IPS-20b (cell line): ENCODE measurements around the gene ZBED1.

ENCODE experiments used
- H3K27ac ChIP-seq: one replicate; pipeline ENCODE4 v1.5.1; 2013; ENCODE audit warnings: low read length
- H3K27me3 ChIP-seq: 2 replicates; pipeline ENCODE4 v1.6.1; 2013; ENCODE audit warnings: mild to moderate bottlenecking, low read length, inconsistent platforms; ENCODE audit not compliant: insufficient read depth
- H3K36me3 ChIP-seq: 2 replicates; pipeline ENCODE4 v1.6.1; 2013; ENCODE audit warnings: low read depth, mild to moderate bottlenecking, inconsistent platforms, low read length, moderate library complexity; ENCODE audit not compliant: insufficient read depth
- H3K4me1 ChIP-seq: 2 replicates; pipeline ENCODE4 v1.6.1; 2013; ENCODE audit warnings: mild to moderate bottlenecking, control low read depth, inconsistent platforms, low read length, moderate library complexity; ENCODE audit not compliant: insufficient read depth
- H3K4me3 ChIP-seq: 2 replicates; pipeline ENCODE4 v1.5.1; 2013; ENCODE audit warnings: mild to moderate bottlenecking, low read length, inconsistent platforms
- H3K9ac ChIP-seq: 2 replicates; pipeline ENCODE4 v1.6.1; 2013; ENCODE audit warnings: low read depth, mild to moderate bottlenecking, inconsistent platforms, low read length, moderate library complexity
- H3K9me3 ChIP-seq: 2 replicates; pipeline ENCODE4 v1.6.1; 2013; ENCODE audit warnings: mild to moderate bottlenecking, low read depth, low read length, inconsistent platforms; ENCODE audit not compliant: insufficient read depth

Gene ZBED1

GRCh38 chrX:2446815-2447214, 54.0 kb downstream of the ZBED1 start:
- Histone ChIP-seq H3K4me1 (peaks cover 6% of the 10 kb centered on the region; the same call in 1 of the 2 replicates), H3K9ac (no peak overlapping the region), H3K9me3 (no peaks in the 10 kb centered on the region)

GRCh38 chrX:2445662-2446623, 54.8 kb downstream of the ZBED1 start:
- Histone ChIP-seq H3K27me3 (no peaks in the 10 kb centered on the region), H3K9ac (no peak overlapping the region), H3K4me1 (peaks cover 6% of the 10 kb centered on the region; the same call in 1 of the 2 replicates), H3K36me3 (peaks cover 13% of the 10 kb centered on the region), H3K4me3 (no peak overlapping the region), H3K27ac (no peak overlapping the region), H3K9me3 (0 out of 2 replicates have a peak, but pooled peaks cover 7% of the 10 kb centered on the region)

More at GRCh38 chrX:2446815-2447214, 54.0 kb downstream of the ZBED1 start:
- 0 out of 2 replicates have a peak, but pooled peaks cover 7% of the 10 kb centered on the region for H3K36me3 ChIP-seq
- no peaks in the 10 kb centered on the region for H3K27me3 ChIP-seq
- no peak overlapping the region for H3K4me3 ChIP-seq
- no peak overlapping the region for H3K27ac ChIP-seq

GRCh38 chrX:2442694-2443093, 58.1 kb downstream of the ZBED1 start:
- Histone ChIP-seq H3K27me3 (no peaks in the 10 kb centered on the region), H3K36me3 (peaks cover 31% of the 10 kb centered on the region), H3K9me3 (peaks cover 22% of the 10 kb centered on the region), H3K9ac (no peak overlapping the region), H3K4me1 (no peaks in the 10 kb centered on the region), H3K27ac (no peak overlapping the region), H3K4me3 (no peak overlapping the region)

- H3K9ac ChIP-seq: no peak overlapping the region
- H3K9me3 ChIP-seq: peaks cover 22% of the 10 kb centered on the region
- H3K27ac ChIP-seq: no peak overlapping the region
- H3K36me3 ChIP-seq: peaks cover 28% of the 10 kb centered on the region
- H3K4me1 ChIP-seq: no peaks in the 10 kb centered on the region
- no peaks in the 10 kb centered on the region for H3K27me3 ChIP-seq
- no peak overlapping the region for H3K4me3 ChIP-seq
Measured at GRCh38 chrX:2441466-2441865, 59.3 kb downstream of the ZBED1 start.

- Histone ChIP-seq H3K36me3 (peaks cover 28% of the 10 kb centered on the region), H3K9me3 (peaks cover 22% of the 10 kb centered on the region), H3K4me1 (no peaks in the 10 kb centered on the region), H3K4me3 (peak overlapping the region; percentile 7; the same call in 1 of the 2 replicates), H3K27ac (no peak overlapping the region), H3K9ac (no peak overlapping the region), H3K27me3 (no peaks in the 10 kb centered on the region)
Measured at GRCh38 chrX:2439613-2440012, 61.2 kb downstream of the ZBED1 start.
